ENCODE measurements around the gene RAPGEF2.

Gene RAPGEF2

GRCh38 chr4:159229164-159229563 lies 126.3 kb downstream of the RAPGEF2 start:
- no peak for TF ChIP-seq CTCF (IDR thresholded peaks at IDR 0.05; ENCODE audit: unreplicated experiment in 3 of 3)
- H3K27me3 Mint-ChIP-seq (ENCODE audit: low read depth): no peaks in the 10 kb centered on the region
- H3K9me3 Mint-ChIP-seq: peaks cover 7% of the 10 kb centered on the region
- peaks cover 27% of the 10 kb centered on the region for H3K4me1 Mint-ChIP-seq
- H3K27ac Mint-ChIP-seq: peak overlapping the region; percentile 72 to 91 (median 79)
- H3K36me3 Mint-ChIP-seq (ENCODE audit: low read depth): peaks cover 18% of the 10 kb centered on the region
- H3K4me3 Mint-ChIP-seq: peak overlapping the region; percentile 22 to 52 (median 31)

- Mint-ChIP-seq H3K4me3 (no peak overlapping the region), H3K27me3 (ENCODE audit: low read depth) (no peaks in the 10 kb centered on the region), H3K27ac (no peak overlapping the region), H3K9me3 (peaks cover 12% of the 10 kb centered on the region), H3K4me1 (peaks cover 16% of the 10 kb centered on the region), H3K36me3 (ENCODE audit: low read depth) (peaks cover 23% of the 10 kb centered on the region)
- no peak for TF ChIP-seq CTCF (IDR thresholded peaks at IDR 0.05; ENCODE audit: unreplicated experiment in 3 of 3)
Measured at GRCh38 chr4:159232465-159233106, 129.7 kb downstream of the RAPGEF2 start.

GRCh38 chr4:159235779-159236368 lies 133.0 kb downstream of the RAPGEF2 start:
- Mint-ChIP-seq H3K27ac (no peak overlapping the region), H3K4me3 (no peak overlapping the region), H3K4me1 (no peaks in the 10 kb centered on the region), H3K27me3 (ENCODE audit: low read depth) (no peaks in the 10 kb centered on the region), H3K9me3 (peaks cover 12% of the 10 kb centered on the region), H3K36me3 (ENCODE audit: low read depth) (peaks cover 24% of the 10 kb centered on the region)
- TF ChIP-seq CTCF (IDR thresholded peaks at IDR 0.05; ENCODE audit: unreplicated experiment in 3 of 3): no peak

GRCh38 chr4:159237975-159238374 lies 135.1 kb downstream of the RAPGEF2 start:
- no peak overlapping the region for H3K4me3 Mint-ChIP-seq
- peaks cover 10% of the 10 kb centered on the region for H3K9me3 Mint-ChIP-seq
- H3K36me3 Mint-ChIP-seq (ENCODE audit: low read depth): peaks cover 22% of the 10 kb centered on the region
- no peak overlapping the region for H3K27ac Mint-ChIP-seq
- H3K27me3 Mint-ChIP-seq (ENCODE audit: low read depth): no peaks in the 10 kb centered on the region
- H3K4me1 Mint-ChIP-seq: no peaks in the 10 kb centered on the region
- no peak for TF ChIP-seq CTCF (IDR thresholded peaks at IDR 0.05; ENCODE audit: unreplicated experiment in 3 of 3)

GRCh38 chr4:159238631-159239030 lies 135.8 kb downstream of the RAPGEF2 start:
- Mint-ChIP-seq H3K9me3 (peaks cover 5% of the 10 kb centered on the region), H3K27ac (no peak overlapping the region), H3K4me1 (no peaks in the 10 kb centered on the region), H3K27me3 (ENCODE audit: low read depth) (no peaks in the 10 kb centered on the region), H3K36me3 (ENCODE audit: low read depth) (peaks cover 16% of the 10 kb centered on the region), H3K4me3 (no peak overlapping the region)
- TF ChIP-seq CTCF (IDR thresholded peaks at IDR 0.05; ENCODE audit: unreplicated experiment in 3 of 3): no peak

GRCh38 chr4:159239629-159240028 lies 136.8 kb downstream of the RAPGEF2 start:
- no peak for TF ChIP-seq CTCF (IDR thresholded peaks at IDR 0.05; ENCODE audit: unreplicated experiment in 3 of 3)
- H3K27me3 Mint-ChIP-seq (ENCODE audit: low read depth): no peaks in the 10 kb centered on the region
- H3K36me3 Mint-ChIP-seq (ENCODE audit: low read depth): peaks cover 19% of the 10 kb centered on the region
- peaks cover 5% of the 10 kb centered on the region for H3K9me3 Mint-ChIP-seq
- H3K4me3 Mint-ChIP-seq: no peak overlapping the region
- H3K4me1 Mint-ChIP-seq: no peaks in the 10 kb centered on the region
- no peak overlapping the region for H3K27ac Mint-ChIP-seq
